Urinary bladder (tissue), 4 donors: ENCODE results near the gene PARP1. TPM values are rescaled to one million over a fixed set of nuclear protein-coding genes. Genes with fewer than 3 reads are reported as not detected.
"Not testable (repeated sequence)": the region's sequence is repeated elsewhere in the genome, so short reads cannot be mapped to it uniquely, and the experiment has no call there.

Source experiments
- DNase-seq: peaks from one replicate; pipeline ENCODE4 v3.0.0-alpha.2; 2015; ENCODE audit errors: extremely low spot score
- H3K27ac ChIP-seq: one replicate; pipeline ENCODE4 v1.5.1; 2013; ENCODE audit warnings: low read depth, mild to moderate bottlenecking, moderate library complexity
- H3K36me3 ChIP-seq: one replicate; pipeline ENCODE4 v1.6.1; 2013; ENCODE audit warnings: mild to moderate bottlenecking, moderate library complexity; ENCODE audit not compliant: insufficient read depth
- H3K4me1 ChIP-seq: one replicate; pipeline ENCODE4 v1.6.1; 2013; ENCODE audit warnings: mild to moderate bottlenecking, moderate library complexity; ENCODE audit not compliant: insufficient read depth
- H3K4me3 ChIP-seq: one replicate; pipeline ENCODE4 v1.5.1; 2013; ENCODE audit warnings: low read depth, low read length
- WGBS: extraction: QIAGEN DNeasy Blood & Tissue Kit; methylation state at CpG from one replicate; pipeline ENCODE4 v1.1.7; 2013; 5-methylcytosine and 5-hydroxymethylcytosine counted together
- polyA plus RNA-seq: library from polyadenylated mRNA; stranded (reverse); fragments of 200-250 nt; gene quantifications from one replicate; pipeline ENCODE4 v1.2.3, GENCODE V29; 2013
- total RNA-seq: library from RNA; depleted of rRNA; stranded (reverse); fragments of >200 nt; gene quantifications from one replicate; pipeline ENCODE4 v1.2.3, GENCODE V29; 2014
- donor health status: healthy with polysubstance abuse.
- donor health status: healthy.

The PARP1 gene
- total and polyA plus RNA-seq, 2 donors, result 58.4 to 60.7 TPM

DNA sequence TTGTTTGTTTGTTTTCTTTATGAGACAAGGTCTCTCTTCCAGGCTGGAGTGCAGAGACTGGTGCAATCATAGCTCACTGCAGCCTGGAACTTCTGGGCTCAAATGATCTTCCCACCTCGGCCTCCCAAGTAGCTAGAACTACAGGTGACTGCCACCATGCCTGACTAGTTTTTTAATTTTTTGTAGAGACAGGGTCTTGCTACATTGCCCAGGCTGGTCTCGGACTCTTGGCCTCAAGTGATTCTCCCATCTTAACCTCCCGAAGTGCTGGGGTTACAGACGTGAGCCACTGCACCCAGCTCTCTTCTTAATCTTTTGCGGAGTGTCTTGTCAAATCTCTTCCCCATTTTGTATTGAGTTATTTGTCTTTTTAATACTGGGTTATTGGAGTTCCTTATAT, 32.6 kb upstream of the PARP1 start:
- Histone ChIP-seq H3K4me3 (no peak overlapping the region), H3K27ac (no peak overlapping the region), H3K4me1 (no peaks in the 10 kb centered on the region), H3K36me3 (no peaks in the 10 kb centered on the region)
- WGBS, result 80% methylated on average over 5 of the region's 5 CpGs
- no peak for DNase-seq

- Histone ChIP-seq H3K36me3 (no peaks in the 10 kb centered on the region), H3K4me3 (no peak overlapping the region), H3K4me1 (no peaks in the 10 kb centered on the region), H3K27ac (no peak overlapping the region)
- no peak for DNase-seq
- 69% methylated on average over 2 of the region's 2 CpGs for WGBS
Observed at GRCh38 chr1:226438007-226438406, 30.1 kb upstream of the PARP1 start.

DNA sequence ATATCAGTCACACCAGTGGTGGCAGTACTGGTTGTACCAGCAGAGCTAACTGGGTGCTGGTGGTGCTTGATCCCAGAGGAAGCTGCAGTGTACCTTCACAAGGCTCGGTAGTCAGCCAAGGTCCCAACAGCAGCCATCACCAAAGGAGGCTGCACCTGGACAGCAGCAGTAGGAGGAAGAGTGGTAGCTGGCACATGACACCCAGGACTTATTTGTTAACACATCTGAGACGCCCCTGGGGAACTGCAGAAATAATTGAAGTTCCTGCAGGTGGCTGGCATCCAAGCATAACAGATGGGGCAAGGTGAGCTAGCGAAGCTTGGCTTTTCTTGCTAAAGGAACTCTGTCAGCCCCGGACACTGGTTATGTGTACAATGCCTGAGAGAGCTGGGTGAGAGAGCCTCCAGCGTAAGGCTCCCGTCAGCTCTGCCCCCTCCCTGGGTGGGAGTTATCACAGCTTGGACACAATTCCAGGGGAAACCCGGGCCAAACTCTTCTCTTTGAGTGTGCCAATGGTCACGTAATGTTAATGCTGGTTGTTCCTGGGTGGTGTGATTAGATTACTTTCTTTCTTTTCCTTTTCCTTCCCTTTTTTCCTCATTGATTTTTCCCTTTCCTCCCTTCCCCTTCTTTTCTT, 29.1 kb upstream of the PARP1 start:
- no peaks in the 10 kb centered on the region for H3K4me1 ChIP-seq
- H3K27ac ChIP-seq, result no peak overlapping the region
- no peaks in the 10 kb centered on the region for H3K36me3 ChIP-seq
- no peak for DNase-seq
- no peak overlapping the region for H3K4me3 ChIP-seq
- WGBS, result 42% methylated on average over 8 of the region's 8 CpGs

DNA sequence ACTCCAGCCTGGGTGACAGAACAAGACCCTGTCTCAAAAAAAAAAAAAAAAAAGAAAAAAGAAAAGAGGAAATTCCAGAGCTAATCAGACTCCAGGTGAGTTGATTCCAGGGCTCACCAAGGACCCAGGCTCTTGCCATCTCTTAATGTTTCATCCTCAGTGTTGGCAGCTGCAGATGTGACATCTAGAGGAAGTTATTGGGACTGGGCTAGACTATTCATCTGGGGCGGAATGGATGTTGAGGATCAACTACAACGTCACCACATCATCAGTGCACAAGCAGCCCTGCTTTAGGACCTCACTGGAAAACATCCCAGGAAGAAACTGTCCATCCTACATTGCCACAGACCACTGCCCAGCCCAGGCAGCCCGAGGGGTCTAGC, 28.6 kb upstream of the PARP1 start:
- Histone ChIP-seq H3K4me3 (no peak overlapping the region), H3K36me3 (no peaks in the 10 kb centered on the region), H3K27ac (no peak overlapping the region), H3K4me1 (no peaks in the 10 kb centered on the region)
- DNase-seq, result no peak
- 73% methylated on average over 3 of the region's 3 CpGs for WGBS

GRCh38 chr1:226433341-226433720, 25.4 kb upstream of the PARP1 start:
- no peak for DNase-seq
- Histone ChIP-seq H3K4me1 (no peaks in the 10 kb centered on the region), H3K4me3 (no peak overlapping the region), H3K27ac (no peak overlapping the region), H3K36me3 (no peaks in the 10 kb centered on the region)
- WGBS, result 82% methylated on average over 6 of the region's 6 CpGs

DNA sequence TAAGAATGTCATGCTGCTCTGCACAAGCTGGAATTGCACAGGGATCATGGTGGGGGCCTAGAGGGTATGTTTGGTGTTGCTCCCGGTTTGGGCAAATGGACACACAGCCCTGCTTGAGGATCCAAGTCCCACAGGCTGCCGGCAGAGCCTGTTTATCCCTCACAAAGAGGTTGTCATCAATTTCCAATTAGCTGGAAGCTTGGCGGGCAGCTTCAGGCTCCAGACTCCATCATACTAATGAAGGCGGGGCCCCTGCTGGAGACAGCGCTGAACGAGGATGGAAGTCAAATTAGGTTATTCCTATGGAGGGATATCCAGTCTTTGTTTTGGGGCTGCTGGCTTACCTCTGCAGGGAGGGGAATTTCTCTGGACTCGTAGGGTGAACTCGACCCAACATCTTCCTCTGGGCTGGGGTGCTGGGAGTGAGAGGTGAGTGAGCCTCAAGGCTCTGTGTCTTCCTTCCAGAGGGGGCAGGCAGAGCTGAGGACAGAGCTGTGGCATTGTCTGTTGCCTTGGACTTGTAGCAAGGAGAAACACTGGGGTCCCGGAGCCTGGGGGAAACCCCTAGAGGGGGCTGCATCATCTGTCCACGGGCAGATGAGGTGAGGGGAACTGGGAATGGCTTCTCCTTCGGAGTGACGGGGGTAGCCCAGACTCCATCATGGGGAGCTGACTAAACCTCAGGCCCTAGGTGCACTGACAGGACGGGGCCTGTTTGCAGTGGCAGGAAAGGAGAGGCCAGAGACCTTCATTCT, 24.9 kb upstream of the PARP1 start:
- no peaks in the 10 kb centered on the region for H3K4me1 ChIP-seq
- H3K27ac ChIP-seq, result no peak overlapping the region
- no peaks in the 10 kb centered on the region for H3K36me3 ChIP-seq
- DNase-seq, result no peak
- no peak overlapping the region for H3K4me3 ChIP-seq
- WGBS, result 76% methylated on average over 13 of the region's 13 CpGs

DNA sequence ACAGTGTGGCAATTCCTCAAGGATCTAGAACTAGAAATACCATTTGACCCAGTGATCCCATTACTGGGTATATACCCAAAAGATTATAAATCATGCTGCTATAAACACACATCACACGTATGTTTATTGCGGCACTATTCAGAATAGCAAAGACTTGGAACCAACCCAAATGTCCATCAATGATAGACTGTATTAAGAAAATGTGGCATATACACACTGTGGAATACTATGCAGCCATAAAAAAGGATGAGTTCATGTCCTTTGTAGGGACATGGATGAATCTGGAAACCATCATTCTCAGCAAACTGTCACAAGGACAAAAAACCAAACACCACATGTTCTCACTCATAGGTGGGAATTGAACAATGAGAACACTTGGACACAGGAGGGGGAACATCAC, 24.0 kb upstream of the PARP1 start:
- not testable (repeated sequence) for H3K36me3 ChIP-seq, DNase-seq, H3K4me3 ChIP-seq, H3K27ac ChIP-seq, H3K4me1 ChIP-seq
- WGBS, result 90% methylated on average over 2 of the region's 2 CpGs

DNA sequence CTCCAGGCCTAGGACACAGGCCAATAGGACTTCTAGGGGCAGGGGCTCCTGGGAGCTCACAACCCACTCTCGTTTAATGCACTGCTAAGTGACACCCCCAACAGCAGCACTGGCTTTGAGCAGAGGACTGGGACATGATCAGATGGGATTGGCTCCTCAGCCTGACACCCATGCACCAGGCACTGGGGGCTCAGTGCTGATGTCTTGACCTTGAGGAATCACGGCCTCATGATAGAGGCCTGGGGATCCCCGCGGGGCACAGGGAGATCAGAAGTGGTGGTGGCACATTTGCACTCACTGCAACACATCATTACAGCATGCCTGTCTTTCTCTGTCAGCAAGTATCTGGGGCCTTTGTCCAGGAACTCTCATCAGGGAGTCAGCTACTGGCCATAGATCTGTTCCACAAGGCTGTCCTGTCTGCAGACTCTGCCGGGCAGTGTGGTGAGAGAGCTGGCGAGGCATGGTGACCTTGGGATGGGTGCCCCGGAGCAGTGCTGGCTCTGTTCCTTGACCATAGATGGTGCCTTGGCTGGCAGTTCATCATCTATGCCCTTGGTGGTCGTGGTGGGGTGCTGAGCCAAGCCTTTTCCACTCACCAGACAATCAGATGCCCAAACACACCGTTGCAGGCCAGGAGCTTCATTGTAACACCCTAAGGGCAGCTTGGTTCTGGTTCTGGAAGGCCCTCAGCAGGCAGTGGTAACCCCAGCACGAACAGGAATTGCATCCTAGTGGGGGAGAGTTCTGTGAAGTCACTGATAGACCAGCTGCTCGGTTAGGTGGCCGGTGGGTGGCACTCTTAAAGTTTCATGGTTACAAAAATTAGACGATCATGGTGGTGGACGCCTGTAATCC, 22.2 kb upstream of the PARP1 start:
- 87% methylated on average over 14 of the region's 14 CpGs for whole genome bisulfite sequencing
- Histone ChIP-seq H3K4me1 (no peaks in the 10 kb centered on the region), H3K27ac (no peak overlapping the region), H3K36me3 (no peaks in the 10 kb centered on the region), H3K4me3 (no peak overlapping the region)
- no peak for DNase-seq

GRCh38 chr1:226428791-226429461, 21.0 kb upstream of the PARP1 start:
- 58% methylated on average over 12 of the region's 12 CpGs for WGBS
- Histone ChIP-seq H3K36me3 (no peaks in the 10 kb centered on the region), H3K27ac (no peak overlapping the region), H3K4me1 (no peaks in the 10 kb centered on the region), H3K4me3 (no peak overlapping the region)
- DNase-seq, result no peak

GRCh38 chr1:226428348-226428747, 20.5 kb upstream of the PARP1 start:
- DNase-seq, result no peak
- no peaks in the 10 kb centered on the region for H3K36me3 ChIP-seq
- WGBS, result 75% methylated on average over 5 of the region's 5 CpGs
- H3K27ac ChIP-seq, result no peak overlapping the region
- H3K4me3 ChIP-seq, result no peak overlapping the region
- no peaks in the 10 kb centered on the region for H3K4me1 ChIP-seq

GRCh38 chr1:226427131-226427530, 19.2 kb upstream of the PARP1 start:
- Histone ChIP-seq H3K27ac (no peak overlapping the region), H3K36me3 (no peaks in the 10 kb centered on the region), H3K4me3 (no peak overlapping the region), H3K4me1 (no peaks in the 10 kb centered on the region)
- no peak for DNase-seq
- 98% methylated on average over 3 of the region's 3 CpGs for WGBS

DNA sequence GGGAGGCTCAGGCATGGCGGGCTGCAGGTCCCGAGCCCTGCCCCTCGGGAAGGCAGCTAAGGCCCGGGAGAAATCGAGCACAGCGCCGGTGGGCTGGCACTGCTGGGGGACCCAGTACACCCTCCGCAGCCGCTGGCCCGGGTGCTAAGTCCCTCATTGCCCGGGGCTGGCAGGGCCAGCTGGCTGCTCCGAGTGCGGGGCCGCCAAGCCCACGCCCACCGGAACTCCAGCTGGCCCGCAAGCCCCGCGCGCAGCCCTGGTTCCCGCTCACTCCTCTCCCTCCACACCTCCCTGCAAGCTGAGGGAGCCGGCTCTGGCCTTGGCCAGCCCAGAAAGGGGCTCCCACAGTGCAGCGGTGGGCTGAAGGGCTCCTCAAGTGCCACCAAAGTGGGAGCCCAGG, 18.5 kb upstream of the PARP1 start:
- H3K27ac ChIP-seq, H3K4me3 ChIP-seq, DNase-seq, H3K36me3 ChIP-seq, H3K4me1 ChIP-seq: not testable (repeated sequence)
- WGBS, result 98% methylated on average over 22 of the region's 23 CpGs

DNA sequence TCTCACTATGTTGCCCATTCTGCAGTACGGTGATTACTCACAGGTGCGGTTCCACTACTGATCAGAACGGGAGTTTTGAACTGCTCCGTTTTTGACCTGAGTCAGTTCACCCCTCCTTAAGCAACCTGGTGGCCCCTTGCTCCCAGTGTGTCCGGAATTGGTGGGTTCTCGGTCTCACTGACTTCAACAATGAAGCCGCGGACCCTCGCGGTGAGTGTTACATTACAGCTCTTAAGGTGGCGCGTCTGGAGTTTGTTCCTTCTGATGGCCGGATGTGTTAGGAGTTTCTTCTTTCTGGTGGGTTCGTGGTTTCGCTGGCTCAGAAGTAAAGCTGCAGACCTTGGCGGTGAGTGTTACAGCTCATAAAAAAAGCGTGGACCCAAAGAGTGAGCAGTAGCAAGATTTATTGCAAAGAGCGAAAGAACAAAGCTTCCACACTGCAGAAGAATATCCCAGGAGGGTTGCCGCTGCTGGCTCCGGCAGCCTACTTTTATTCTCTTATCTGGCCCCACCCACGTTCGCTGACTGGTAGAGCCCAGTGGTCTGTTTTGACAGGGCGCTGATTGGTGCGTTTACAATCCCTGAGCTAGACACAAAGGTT, 17.6 kb upstream of the PARP1 start:
- Histone ChIP-seq H3K36me3 (no peaks in the 10 kb centered on the region), H3K4me3 (no peak overlapping the region), H3K4me1 (no peaks in the 10 kb centered on the region), H3K27ac (no peak overlapping the region)
- no peak for DNase-seq
- WGBS, result 39% methylated on average over 24 of the region's 24 CpGs
